ENCODE data around the gene ARHGEF6.

ARHGEF6 gene

GRCh38 chrX:136697156-136697555, 83.6 kb downstream of the ARHGEF6 start:
- Histone ChIP-seq H3K79me1 (ENCODE audit: low read depth, low read length) (no peaks in the 10 kb centered on the region), H4K91ac (ENCODE audit: low read depth, low read length, poor library complexity) (no peak overlapping the region), H3K23ac (ENCODE audit: low read depth, low read length, poor library complexity) (no peak overlapping the region), H3K18ac (ENCODE audit: low read length) (no peak overlapping the region), H3K4me2 (ENCODE audit: insufficient read depth, low read length, poor library complexity, severe bottlenecking) (no peak overlapping the region), H3K27me3 (ENCODE audit: control insufficient read depth in 3 of 3, insufficient read depth in 3 of 3, low read depth in 1 of 3, low read length in 3 of 3) (no peaks in the 10 kb centered on the region), H2BK120ac (ENCODE audit: low read depth, low read length) (no peak overlapping the region), H3K9me3 (replicated peaks in 1 of 2; ENCODE audit: control insufficient read depth in 2 of 2, insufficient read depth in 1 of 2, low read depth in 1 of 2, low read length in 2 of 2) (no peaks in the 10 kb centered on the region), H3K36me3 (replicated peaks in 1 of 2; ENCODE audit: control insufficient read depth in 2 of 2, insufficient read depth in 2 of 2, low read length in 2 of 2) (no peaks in the 10 kb centered on the region), H3K14ac (ENCODE audit: low read length) (no peak overlapping the region), H3K4me3 (ENCODE audit: low read length in 2 of 2) (no peak overlapping the region), H4K8ac (ENCODE audit: low read depth, low read length) (no peak overlapping the region), H3K4ac (ENCODE audit: low read length) (no peak overlapping the region), H3K4me1 (ENCODE audit: control insufficient read depth in 2 of 2, insufficient read depth in 1 of 2, low read depth in 1 of 2, low read length in 2 of 2) (peaks cover 0 to 3% of the 10 kb centered on the region in 2 donors), H2BK15ac (ENCODE audit: low read length) (no peak overlapping the region), H2AFZ (ENCODE audit: low read length) (no peak overlapping the region), H2BK5ac (ENCODE audit: low read length) (no peak overlapping the region), H2AK5ac (ENCODE audit: low read depth, low read length) (no peak overlapping the region), H2BK12ac (ENCODE audit: low read length) (no peak overlapping the region), H3K27ac (replicated peaks; ENCODE audit: low read length) (no peak overlapping the region), H3K9ac (ENCODE audit: low read depth, low read length, poor library complexity) (no peak overlapping the region)
- DNase-seq (ENCODE audit: low spot score), result no peak
- WGBS, 2 donors (ENCODE audit: extremely low coverage in 2 of 2, insufficient read length in 2 of 2, insufficient replicate concordance in 1 of 2), result no CpG with 5 or more reads among the region's 1 CpG

- no peaks in the 10 kb centered on the region for H3K36me3 ChIP-seq (replicated peaks in 1 of 2; ENCODE audit: control insufficient read depth in 2 of 2, insufficient read depth in 2 of 2, low read length in 2 of 2)
- peak overlapping the region; percentile 36 for H2AFZ ChIP-seq (ENCODE audit: low read length)
- H2BK120ac ChIP-seq (ENCODE audit: low read depth, low read length), result no peak overlapping the region
- peak; percentile 30 for DNase-seq (ENCODE audit: low spot score)
- no peak overlapping the region for H2BK15ac ChIP-seq (ENCODE audit: low read length)
- H3K27ac ChIP-seq (replicated peaks; ENCODE audit: low read length), result peak overlapping the region; percentile 60
- H3K14ac ChIP-seq (ENCODE audit: low read length), result no peak overlapping the region
- H2AK5ac ChIP-seq (ENCODE audit: low read depth, low read length), result no peak overlapping the region
- H3K9ac ChIP-seq (ENCODE audit: low read depth, low read length, poor library complexity), result no peak overlapping the region
- H3K23ac ChIP-seq (ENCODE audit: low read depth, low read length, poor library complexity), result no peak overlapping the region
- H3K79me1 ChIP-seq (ENCODE audit: low read depth, low read length), result no peaks in the 10 kb centered on the region
- no peak overlapping the region for H4K91ac ChIP-seq (ENCODE audit: low read depth, low read length, poor library complexity)
- H3K4me2 ChIP-seq (ENCODE audit: insufficient read depth, low read length, poor library complexity, severe bottlenecking), result no peak overlapping the region
- peaks cover 0 to 5% of the 10 kb centered on the region in 2 donors for H3K4me1 ChIP-seq (ENCODE audit: control insufficient read depth in 2 of 2, insufficient read depth in 1 of 2, low read depth in 1 of 2, low read length in 2 of 2)
- H3K9me3 ChIP-seq (replicated peaks in 1 of 2; ENCODE audit: control insufficient read depth in 2 of 2, insufficient read depth in 1 of 2, low read depth in 1 of 2, low read length in 2 of 2), result no peaks in the 10 kb centered on the region
- H3K18ac ChIP-seq (ENCODE audit: low read length), result no peak overlapping the region
- H2BK5ac ChIP-seq (ENCODE audit: low read length), result no peak overlapping the region
- no peak overlapping the region for H2BK12ac ChIP-seq (ENCODE audit: low read length)
- H3K4me3 ChIP-seq (ENCODE audit: low read length in 2 of 2), result no peak overlapping the region
- WGBS, 2 donors (ENCODE audit: extremely low coverage in 2 of 2, insufficient read length in 2 of 2, insufficient replicate concordance in 1 of 2), result no CpG with 5 or more reads among the region's 8 CpGs
- no peak overlapping the region for H3K4ac ChIP-seq (ENCODE audit: low read length)
- no peak overlapping the region for H4K8ac ChIP-seq (ENCODE audit: low read depth, low read length)
- no peaks in the 10 kb centered on the region for H3K27me3 ChIP-seq (ENCODE audit: control insufficient read depth in 3 of 3, insufficient read depth in 3 of 3, low read depth in 1 of 3, low read length in 3 of 3)
Measured at GRCh38 chrX:136694431-136695087, 86.2 kb downstream of the ARHGEF6 start.

- Histone ChIP-seq H3K79me1 (ENCODE audit: low read depth, low read length) (no peaks in the 10 kb centered on the region), H3K36me3 (replicated peaks in 1 of 2; ENCODE audit: control insufficient read depth in 2 of 2, insufficient read depth in 2 of 2, low read length in 2 of 2) (no peaks in the 10 kb centered on the region), H3K27me3 (ENCODE audit: control insufficient read depth in 3 of 3, insufficient read depth in 3 of 3, low read depth in 1 of 3, low read length in 3 of 3) (peaks cover 0 to 4% (median 0%) of the 10 kb centered on the region in 3 experiments), H2AFZ (ENCODE audit: low read length) (no peak overlapping the region), H4K91ac (ENCODE audit: low read depth, low read length, poor library complexity) (no peak overlapping the region), H2AK5ac (ENCODE audit: low read depth, low read length) (no peak overlapping the region), H3K9ac (ENCODE audit: low read depth, low read length, poor library complexity) (no peak overlapping the region), H2BK15ac (ENCODE audit: low read length) (no peak overlapping the region), H2BK12ac (ENCODE audit: low read length) (no peak overlapping the region), H3K18ac (ENCODE audit: low read length) (no peak overlapping the region), H3K14ac (ENCODE audit: low read length) (no peak overlapping the region), H2BK120ac (ENCODE audit: low read depth, low read length) (no peak overlapping the region), H3K9me3 (replicated peaks in 1 of 2; ENCODE audit: control insufficient read depth in 2 of 2, insufficient read depth in 1 of 2, low read depth in 1 of 2, low read length in 2 of 2) (no peaks in the 10 kb centered on the region), H3K27ac (replicated peaks; ENCODE audit: low read length) (no peak overlapping the region), H2BK5ac (ENCODE audit: low read length) (no peak overlapping the region), H3K4ac (ENCODE audit: low read length) (no peak overlapping the region), H3K23ac (ENCODE audit: low read depth, low read length, poor library complexity) (no peak overlapping the region), H3K4me1 (ENCODE audit: control insufficient read depth in 2 of 2, insufficient read depth in 1 of 2, low read depth in 1 of 2, low read length in 2 of 2) (peaks cover 4 to 9% of the 10 kb centered on the region in 2 donors), H4K8ac (ENCODE audit: low read depth, low read length) (no peak overlapping the region), H3K4me3 (ENCODE audit: low read length in 2 of 2) (no peak overlapping the region), H3K4me2 (ENCODE audit: insufficient read depth, low read length, poor library complexity, severe bottlenecking) (no peak overlapping the region)
- WGBS, 2 donors (ENCODE audit: extremely low coverage in 2 of 2, insufficient read length in 2 of 2, insufficient replicate concordance in 1 of 2), result no CpG with 5 or more reads among the region's 4 CpGs
- DNase-seq (ENCODE audit: low spot score), result no peak
Measured at GRCh38 chrX:136692271-136692670, 88.5 kb downstream of the ARHGEF6 start.

- no peak overlapping the region for H3K18ac ChIP-seq (ENCODE audit: low read length)
- no peak overlapping the region for H4K8ac ChIP-seq (ENCODE audit: low read depth, low read length)
- H3K27ac ChIP-seq (replicated peaks; ENCODE audit: low read length), result no peak overlapping the region
- H3K36me3 ChIP-seq (replicated peaks in 1 of 2; ENCODE audit: control insufficient read depth in 2 of 2, insufficient read depth in 2 of 2, low read length in 2 of 2), result no peaks in the 10 kb centered on the region
- peaks cover 0 to 4% (median 0%) of the 10 kb centered on the region in 3 experiments for H3K27me3 ChIP-seq (ENCODE audit: control insufficient read depth in 3 of 3, insufficient read depth in 3 of 3, low read depth in 1 of 3, low read length in 3 of 3)
- H4K91ac ChIP-seq (ENCODE audit: low read depth, low read length, poor library complexity), result no peak overlapping the region
- H3K4me1 ChIP-seq (ENCODE audit: control insufficient read depth in 2 of 2, insufficient read depth in 1 of 2, low read depth in 1 of 2, low read length in 2 of 2), result peaks cover 4 to 9% of the 10 kb centered on the region in 2 donors
- H2BK15ac ChIP-seq (ENCODE audit: low read length), result no peak overlapping the region
- H3K4me3 ChIP-seq (ENCODE audit: low read length in 2 of 2), result no peak overlapping the region
- H3K23ac ChIP-seq (ENCODE audit: low read depth, low read length, poor library complexity), result no peak overlapping the region
- no peak overlapping the region for H2BK12ac ChIP-seq (ENCODE audit: low read length)
- no peak overlapping the region for H2AK5ac ChIP-seq (ENCODE audit: low read depth, low read length)
- no peak overlapping the region for H2AFZ ChIP-seq (ENCODE audit: low read length)
- H3K9ac ChIP-seq (ENCODE audit: low read depth, low read length, poor library complexity), result no peak overlapping the region
- WGBS, 2 donors (ENCODE audit: extremely low coverage in 2 of 2, insufficient read length in 2 of 2, insufficient replicate concordance in 1 of 2), result no CpG with 5 or more reads among the region's 3 CpGs
- H3K4me2 ChIP-seq (ENCODE audit: insufficient read depth, low read length, poor library complexity, severe bottlenecking), result no peak overlapping the region
- H2BK5ac ChIP-seq (ENCODE audit: low read length), result no peak overlapping the region
- H2BK120ac ChIP-seq (ENCODE audit: low read depth, low read length), result no peak overlapping the region
- H3K14ac ChIP-seq (ENCODE audit: low read length), result no peak overlapping the region
- DNase-seq (ENCODE audit: low spot score), result no peak
- H3K79me1 ChIP-seq (ENCODE audit: low read depth, low read length), result no peaks in the 10 kb centered on the region
- no peaks in the 10 kb centered on the region for H3K9me3 ChIP-seq (replicated peaks in 1 of 2; ENCODE audit: control insufficient read depth in 2 of 2, insufficient read depth in 1 of 2, low read depth in 1 of 2, low read length in 2 of 2)
- H3K4ac ChIP-seq (ENCODE audit: low read length), result no peak overlapping the region
Measured at GRCh38 chrX:136691028-136691809, 89.5 kb downstream of the ARHGEF6 start.

All from neuronal stem cell (in vitro differentiated cells).